BLaER1 (cell line): ENCODE data around the gene BATF.

ENCODE experiments used
- H3K27ac ChIP-seq: shearing (Covaris generic); formaldehyde crosslinking; 2 replicates; pipeline ENCODE4 v1.8.1; 2022
- H3K27me3 ChIP-seq: shearing (Covaris generic); formaldehyde crosslinking; 2 replicates; pipeline ENCODE4 v1.8.1; 2022
- H3K36me3 ChIP-seq: shearing (Covaris generic); formaldehyde crosslinking; 2 replicates; pipeline ENCODE4 v1.8.1; 2022
- H3K4me1 ChIP-seq: shearing (Covaris generic); formaldehyde crosslinking; 2 replicates; pipeline ENCODE4 v1.8.1; 2022
- H3K4me2 ChIP-seq: shearing (Covaris generic); formaldehyde crosslinking; 2 replicates; pipeline ENCODE4 v1.8.1; 2022
- H3K4me3 ChIP-seq: shearing (Covaris generic); formaldehyde crosslinking; 2 replicates; pipeline ENCODE4 v1.8.1; 2022
- H3K9ac ChIP-seq: shearing (Covaris generic); formaldehyde crosslinking; 2 replicates; pipeline ENCODE4 v1.8.1; 2022
- H3K9me3 ChIP-seq: shearing (Covaris generic); formaldehyde crosslinking; 2 replicates; pipeline ENCODE4 v1.8.1; 2022
- H4K20me1 ChIP-seq: shearing (Covaris generic); formaldehyde crosslinking; 2 replicates; pipeline ENCODE4 v1.8.1; 2022
- Cebpa-rat ChIP-seq: shearing (Covaris generic); IDR thresholded peaks from 2 replicates; pipeline ENCODE4 v1.8.1; 2022

BATF gene

DNA sequence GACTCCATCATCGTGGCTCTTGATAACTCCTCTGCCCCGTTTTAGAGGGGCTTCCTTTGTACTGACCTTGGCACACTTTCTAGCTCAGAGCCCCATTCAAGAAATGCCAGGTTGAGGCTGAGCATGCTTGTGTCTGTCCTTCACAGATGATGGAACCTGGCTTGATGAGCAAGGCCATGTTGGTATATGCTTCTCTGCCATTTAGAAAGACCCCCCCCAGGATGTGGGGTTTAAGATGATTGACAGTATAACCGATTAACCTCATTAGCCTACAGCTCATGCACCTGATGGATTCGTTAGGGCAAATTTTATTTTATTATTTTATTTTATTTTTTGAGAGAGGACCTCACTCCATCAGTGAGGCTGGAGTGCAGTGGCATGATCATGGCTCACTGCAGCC, 21.0 kb downstream of the BATF start:
- Histone ChIP-seq H3K9me3 (no peaks in the 10 kb centered on the region), H3K9ac (no peak overlapping the region), H3K4me3 (no peak overlapping the region), H3K4me1 (peaks cover 31% of the 10 kb centered on the region), H3K27ac (no peak overlapping the region), H4K20me1 (no peaks in the 10 kb centered on the region), H3K36me3 (peaks cover 6% of the 10 kb centered on the region; the same call in 1 of the 2 replicates), H3K4me2 (peak overlapping the region; percentile 67), H3K27me3 (no peaks in the 10 kb centered on the region)
- TF ChIP-seq Cebpa-rat = no peak

GRCh38 chr14:75543786-75544185, 21.5 kb downstream of the BATF start:
- no peak overlapping the region for H3K9ac ChIP-seq
- no peaks in the 10 kb centered on the region for H3K9me3 ChIP-seq
- peaks cover 31% of the 10 kb centered on the region for H3K4me1 ChIP-seq
- no peaks in the 10 kb centered on the region for H3K27me3 ChIP-seq
- peaks cover 6% of the 10 kb centered on the region; the same call in 1 of the 2 replicates for H3K36me3 ChIP-seq
- peak overlapping the region; percentile 67 for H3K4me2 ChIP-seq
- H3K4me3 ChIP-seq = no peak overlapping the region
- no peak overlapping the region for H3K27ac ChIP-seq
- TF ChIP-seq Cebpa-rat = no peak
- H4K20me1 ChIP-seq = no peaks in the 10 kb centered on the region

DNA sequence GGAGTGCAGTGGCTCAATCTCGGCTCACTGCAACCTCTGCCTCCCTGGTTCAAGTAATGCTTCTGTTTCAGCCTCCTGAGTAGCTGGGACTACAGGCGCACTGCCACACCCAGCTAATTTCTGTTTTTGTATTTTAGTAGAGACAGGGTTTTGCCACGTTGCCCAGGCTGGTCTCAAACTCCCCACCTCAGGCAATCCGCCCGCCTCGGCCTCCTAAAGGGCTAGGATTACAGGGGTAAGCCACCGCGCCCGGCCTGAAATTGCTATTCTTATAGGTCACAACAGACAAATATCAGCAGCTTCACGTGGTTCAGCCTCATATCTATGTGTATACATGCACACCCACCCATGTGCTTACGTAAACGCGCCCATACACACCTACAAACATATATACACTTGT, 23.6 kb downstream of the BATF start:
- Histone ChIP-seq H3K4me2 (no peak overlapping the region), H3K9me3 (no peaks in the 10 kb centered on the region), H4K20me1 (no peaks in the 10 kb centered on the region), H3K27ac (no peak overlapping the region), H3K4me1 (peaks cover 31% of the 10 kb centered on the region), H3K36me3 (peaks cover 6% of the 10 kb centered on the region; the same call in 1 of the 2 replicates), H3K9ac (no peak overlapping the region), H3K4me3 (no peak overlapping the region), H3K27me3 (no peaks in the 10 kb centered on the region)
- no peak for TF ChIP-seq Cebpa-rat

GRCh38 chr14:75547552-75548250, 25.4 kb downstream of the BATF start:
- Histone ChIP-seq H3K4me2 (peak overlapping the region; percentile 37), H4K20me1 (no peaks in the 10 kb centered on the region), H3K9me3 (no peaks in the 10 kb centered on the region), H3K9ac (no peak overlapping the region), H3K27ac (no peak overlapping the region), H3K36me3 (peaks cover 6% of the 10 kb centered on the region; the same call in 1 of the 2 replicates), H3K4me3 (no peak overlapping the region), H3K4me1 (peaks cover 21% of the 10 kb centered on the region), H3K27me3 (no peaks in the 10 kb centered on the region)
- TF ChIP-seq Cebpa-rat = no peak

DNA sequence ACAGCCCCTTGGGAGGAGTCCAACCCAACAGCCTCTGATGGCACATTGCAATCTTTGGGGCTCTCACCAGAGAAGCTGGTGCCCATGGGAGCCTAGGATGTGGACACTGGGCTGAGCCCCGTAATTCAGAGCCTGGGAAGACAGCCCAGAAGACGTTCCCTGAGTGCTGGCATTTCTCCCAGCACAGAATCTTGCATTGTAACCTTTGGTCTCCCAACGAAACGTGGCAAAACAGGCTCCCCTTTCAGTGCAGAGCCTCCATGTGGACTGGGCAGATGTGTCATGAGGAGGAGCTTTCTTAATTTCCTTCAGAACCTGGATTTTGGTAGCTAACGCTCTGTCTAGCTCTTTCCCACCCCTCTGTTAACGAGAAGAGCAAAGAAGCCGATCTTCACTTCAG, 26.3 kb downstream of the BATF start:
- H4K20me1 ChIP-seq = no peaks in the 10 kb centered on the region
- no peak overlapping the region for H3K4me3 ChIP-seq
- peaks cover 13% of the 10 kb centered on the region for H3K4me1 ChIP-seq
- H3K27me3 ChIP-seq = no peaks in the 10 kb centered on the region
- peaks cover 6% of the 10 kb centered on the region; the same call in 1 of the 2 replicates for H3K36me3 ChIP-seq
- no peak overlapping the region for H3K27ac ChIP-seq
- H3K4me2 ChIP-seq = no peak overlapping the region
- no peak overlapping the region for H3K9ac ChIP-seq
- no peak for TF ChIP-seq Cebpa-rat
- H3K9me3 ChIP-seq = no peaks in the 10 kb centered on the region

- no peak for TF ChIP-seq Cebpa-rat
These were observed 26.9 kb downstream of the BATF start for GRCh38 chr14:75549169-75549568.

GRCh38 chr14:75551021-75551420, 28.8 kb downstream of the BATF start:
- no peaks in the 10 kb centered on the region for H3K9me3 ChIP-seq
- no peaks in the 10 kb centered on the region for H4K20me1 ChIP-seq
- no peaks in the 10 kb centered on the region for H3K27me3 ChIP-seq
- no peak overlapping the region for H3K9ac ChIP-seq
- no peak overlapping the region for H3K27ac ChIP-seq
- no peak overlapping the region for H3K4me3 ChIP-seq
- no peak for TF ChIP-seq Cebpa-rat
- no peak overlapping the region for H3K4me2 ChIP-seq
- H3K4me1 ChIP-seq = peaks cover 9% of the 10 kb centered on the region
- H3K36me3 ChIP-seq = peaks cover 6% of the 10 kb centered on the region; the same call in 1 of the 2 replicates

More at GRCh38 chr14:75549169-75549568, 26.9 kb downstream of the BATF start:
- no peak overlapping the region for H3K9ac ChIP-seq
- H3K4me3 ChIP-seq = no peak overlapping the region
- no peaks in the 10 kb centered on the region for H4K20me1 ChIP-seq
- no peak overlapping the region for H3K27ac ChIP-seq
- H3K36me3 ChIP-seq = peaks cover 6% of the 10 kb centered on the region; the same call in 1 of the 2 replicates
- no peaks in the 10 kb centered on the region for H3K27me3 ChIP-seq
- H3K4me1 ChIP-seq = peaks cover 9% of the 10 kb centered on the region
- no peaks in the 10 kb centered on the region for H3K9me3 ChIP-seq
- H3K4me2 ChIP-seq = no peak overlapping the region

GRCh38 chr14:75553157-75553556, 30.9 kb downstream of the BATF start:
- no peaks in the 10 kb centered on the region for H3K27me3 ChIP-seq
- H3K9me3 ChIP-seq = no peaks in the 10 kb centered on the region
- no peak overlapping the region for H3K4me3 ChIP-seq
- peaks cover under 1% of the 10 kb centered on the region for H3K4me1 ChIP-seq
- H3K27ac ChIP-seq = no peak overlapping the region
- H4K20me1 ChIP-seq = no peaks in the 10 kb centered on the region
- H3K9ac ChIP-seq = no peak overlapping the region
- no peak for TF ChIP-seq Cebpa-rat
- H3K36me3 ChIP-seq = no peaks in the 10 kb centered on the region
- H3K4me2 ChIP-seq = no peak overlapping the region

GRCh38 chr14:75553761-75554364, 31.6 kb downstream of the BATF start:
- H3K36me3 ChIP-seq = no peaks in the 10 kb centered on the region
- no peaks in the 10 kb centered on the region for H3K27me3 ChIP-seq
- H3K27ac ChIP-seq = no peak overlapping the region
- TF ChIP-seq Cebpa-rat = no peak
- no peak overlapping the region for H3K4me3 ChIP-seq
- no peak overlapping the region for H3K4me2 ChIP-seq
- no peaks in the 10 kb centered on the region for H3K4me1 ChIP-seq
- no peaks in the 10 kb centered on the region for H3K9me3 ChIP-seq
- no peak overlapping the region for H3K9ac ChIP-seq
- no peaks in the 10 kb centered on the region for H4K20me1 ChIP-seq

DNA sequence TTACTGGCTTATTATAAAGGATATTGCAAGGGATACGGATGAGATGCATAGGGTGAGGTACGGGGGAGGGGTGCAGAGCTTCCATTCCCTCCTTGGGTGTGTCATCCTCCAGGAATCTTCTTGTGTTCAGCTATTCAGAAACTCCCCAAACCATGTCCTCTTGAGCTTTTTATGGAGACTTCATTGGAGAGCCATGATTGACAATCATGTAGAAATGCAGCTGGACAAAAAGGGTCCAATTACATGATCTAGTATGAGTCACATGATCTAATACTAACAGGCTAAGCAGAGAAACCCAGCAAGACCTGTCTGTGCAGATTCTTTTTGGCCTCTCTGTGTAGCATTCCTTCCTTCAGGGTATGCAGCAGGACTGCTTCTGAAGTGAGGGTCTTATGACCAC, 32.2 kb downstream of the BATF start:
- Histone ChIP-seq H3K4me2 (no peak overlapping the region), H4K20me1 (no peaks in the 10 kb centered on the region), H3K27me3 (no peaks in the 10 kb centered on the region), H3K4me1 (no peaks in the 10 kb centered on the region), H3K27ac (no peak overlapping the region), H3K9ac (no peak overlapping the region), H3K9me3 (no peaks in the 10 kb centered on the region), H3K4me3 (no peak overlapping the region), H3K36me3 (no peaks in the 10 kb centered on the region)
- TF ChIP-seq Cebpa-rat = no peak
